ENCODE data around the gene TNS1.

DNA sequence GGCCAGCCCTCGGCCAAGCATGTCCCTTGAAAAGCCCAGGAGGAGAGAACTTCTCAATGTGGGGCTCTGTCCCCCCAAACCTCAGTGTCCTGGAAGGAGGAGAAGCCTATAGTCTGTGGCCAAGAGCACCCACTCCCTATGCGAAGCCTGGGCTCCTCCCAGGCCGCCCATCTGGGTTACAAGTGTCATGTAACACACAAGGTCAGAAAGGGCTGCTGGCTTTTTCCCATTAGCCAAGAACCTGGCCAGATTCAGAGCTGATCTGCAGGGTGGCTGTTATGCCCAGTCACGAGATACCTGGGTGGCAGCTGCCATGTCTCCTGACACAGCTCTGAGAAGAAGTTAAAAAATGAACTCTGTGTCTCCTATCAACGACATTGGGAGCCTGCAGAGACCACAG is 170.7 kb downstream of the TNS1 start:
- TF ChIP-seq SIN3A (IDR thresholded peaks at IDR 0.05; ENCODE audit: borderline replicate concordance, insufficient read depth, low read depth, low read length) (no peak), CTCF (IDR thresholded peaks at IDR 0.05) (no peak), POLR2AphosphoS5 (IDR thresholded peaks at IDR 0.05; ENCODE audit: low read depth, low read length) (no peak)
- TF ChIP-seq, protein P1, sequence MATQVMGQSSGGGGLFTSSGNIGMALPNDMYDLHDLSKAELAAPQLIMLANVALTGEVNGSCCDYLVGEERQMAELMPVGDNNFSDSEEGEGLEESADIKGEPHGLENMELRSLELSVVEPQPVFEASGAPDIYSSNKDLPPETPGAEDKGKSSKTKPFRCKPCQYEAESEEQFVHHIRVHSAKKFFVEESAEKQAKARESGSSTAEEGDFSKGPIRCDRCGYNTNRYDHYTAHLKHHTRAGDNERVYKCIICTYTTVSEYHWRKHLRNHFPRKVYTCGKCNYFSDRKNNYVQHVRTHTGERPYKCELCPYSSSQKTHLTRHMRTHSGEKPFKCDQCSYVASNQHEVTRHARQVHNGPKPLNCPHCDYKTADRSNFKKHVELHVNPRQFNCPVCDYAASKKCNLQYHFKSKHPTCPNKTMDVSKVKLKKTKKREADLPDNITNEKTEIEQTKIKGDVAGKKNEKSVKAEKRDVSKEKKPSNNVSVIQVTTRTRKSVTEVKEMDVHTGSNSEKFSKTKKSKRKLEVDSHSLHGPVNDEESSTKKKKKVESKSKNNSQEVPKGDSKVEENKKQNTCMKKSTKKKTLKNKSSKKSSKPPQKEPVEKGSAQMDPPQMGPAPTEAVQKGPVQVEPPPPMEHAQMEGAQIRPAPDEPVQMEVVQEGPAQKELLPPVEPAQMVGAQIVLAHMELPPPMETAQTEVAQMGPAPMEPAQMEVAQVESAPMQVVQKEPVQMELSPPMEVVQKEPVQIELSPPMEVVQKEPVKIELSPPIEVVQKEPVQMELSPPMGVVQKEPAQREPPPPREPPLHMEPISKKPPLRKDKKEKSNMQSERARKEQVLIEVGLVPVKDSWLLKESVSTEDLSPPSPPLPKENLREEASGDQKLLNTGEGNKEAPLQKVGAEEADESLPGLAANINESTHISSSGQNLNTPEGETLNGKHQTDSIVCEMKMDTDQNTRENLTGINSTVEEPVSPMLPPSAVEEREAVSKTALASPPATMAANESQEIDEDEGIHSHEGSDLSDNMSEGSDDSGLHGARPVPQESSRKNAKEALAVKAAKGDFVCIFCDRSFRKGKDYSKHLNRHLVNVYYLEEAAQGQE (IDR thresholded peaks at IDR 0.05; ENCODE audit: insufficient read depth in 1 of 2, low read depth in 2 of 2, low read length in 1 of 2) = no peak

Measured in Panc1 (cell line).